Thoracic aorta (tissue), 2 donors: ENCODE results near the gene KRT76. TPM values are rescaled to one million over a fixed set of nuclear protein-coding genes. Genes with fewer than 3 reads are reported as not detected.
"Not testable (repeated sequence)": the region's sequence is repeated elsewhere in the genome, so short reads cannot be mapped to it uniquely, and the experiment has no call there.

ENCODE experiments used
- ATAC-seq: fragments of 150-250 bp; one replicate; pipeline ENCODE4 v1.8.0; 2017; ENCODE audit warnings: low read depth; ENCODE audit not compliant: insufficient number of reproducible peaks, low FRiP score
- DNase-seq: peaks from one replicate; pipeline ENCODE4 v3.0.0-alpha.2; 2020; ENCODE audit warnings: low spot score
- H3K27ac ChIP-seq, 2 donors: fragments of 200-600 bp; sonication (generic); 1 replicate in 1 of 2; 2 replicates in 1 of 2; pipeline ENCODE4 v1.5.1; 2016; ENCODE audit warnings: mild to moderate bottlenecking in 2 of 2, moderate library complexity in 2 of 2
- H3K27me3 ChIP-seq: fragments of 200-600 bp; sonication (generic); replicated peaks from 2 replicates; pipeline ENCODE4 v1.6.0; 2016; ENCODE audit warnings: mild to moderate bottlenecking; ENCODE audit not compliant: insufficient read depth
- H3K36me3 ChIP-seq: fragments of 200-600 bp; sonication (generic); one replicate; pipeline ENCODE4 v1.5.1; 2016
- H3K4me1 ChIP-seq, 2 donors: fragments of 200-600 bp; sonication (generic); 1 replicate in 1 of 2; 2 replicates in 1 of 2; pipeline versions ENCODE4 v1.5.1 to v1.6.0; 2016; ENCODE audit warnings: low read depth in 2 of 2, mild to moderate bottlenecking in 1 of 2; ENCODE audit not compliant: control insufficient read depth in 1 of 2
- H3K4me3 ChIP-seq: fragments of 200-600 bp; sonication (generic); 2 replicates; pipeline ENCODE4 v1.5.1; 2016; ENCODE audit warnings: mild to moderate bottlenecking
- H3K9me3 ChIP-seq: fragments of 200-600 bp; sonication (generic); 2 replicates; pipeline ENCODE4 v1.5.1; 2016
- CTCF ChIP-seq: fragments of 200-600 bp; sonication (generic); IDR thresholded peaks from one replicate; pipeline ENCODE4 v1.5.1; 2019; ENCODE audit warnings: antibody characterized with exemption
- total RNA-seq, 2 donors: library from RNA; depleted of rRNA; stranded (reverse); fragments of >200 nt; gene quantifications; one replicate each; pipeline versions ENCODE4 v1.1.0 to v1.2.3, GENCODE V29; 2016

KRT76 gene
- total RNA-seq, 2 donors from 2014 or later: not detected

GRCh38 chr12:52763991-52764390 lies 13.2 kb downstream of the KRT76 start:
- DNase-seq: no peak
- Histone ChIP-seq H3K9me3 (peaks cover 7% of the 10 kb centered on the region), H3K36me3 (no peaks in the 10 kb centered on the region), H3K27ac (no peak overlapping the region), H3K4me3 (no peak overlapping the region), H3K4me1 (no peaks in the 10 kb centered on the region), H3K27me3 (no peaks in the 10 kb centered on the region)
- no peak for ATAC-seq
- no peak for TF ChIP-seq CTCF

GRCh38 chr12:52763036-52763659 lies 14.0 kb downstream of the KRT76 start:
- no peaks in the 10 kb centered on the region for H3K36me3 ChIP-seq
- H3K27me3 ChIP-seq: no peaks in the 10 kb centered on the region
- no peak overlapping the region for H3K4me3 ChIP-seq
- peaks cover 7% of the 10 kb centered on the region for H3K9me3 ChIP-seq
- TF ChIP-seq CTCF: no peak
- DNase-seq: no peak
- no peaks in the 10 kb centered on the region for H3K4me1 ChIP-seq
- no peak for ATAC-seq
- no peak overlapping the region for H3K27ac ChIP-seq

GRCh38 chr12:52761802-52762201 lies 15.3 kb downstream of the KRT76 start:
- DNase-seq: no peak
- Histone ChIP-seq H3K9me3 (peaks cover 7% of the 10 kb centered on the region), H3K4me3 (no peak overlapping the region), H3K27me3 (no peaks in the 10 kb centered on the region), H3K36me3 (no peaks in the 10 kb centered on the region), H3K4me1 (no peaks in the 10 kb centered on the region), H3K27ac (no peak overlapping the region)
- no peak for ATAC-seq
- no peak for TF ChIP-seq CTCF

- not testable (repeated sequence) for H3K4me3 ChIP-seq, H3K4me1 ChIP-seq, ATAC-seq, H3K27ac ChIP-seq, DNase-seq, H3K36me3 ChIP-seq, H3K9me3 ChIP-seq, H3K27me3 ChIP-seq
Observed at GRCh38 chr12:52761218-52761617, 15.9 kb downstream of the KRT76 start.

GRCh38 chr12:52760623-52761022 lies 16.5 kb downstream of the KRT76 start:
- H3K27me3 ChIP-seq: no peaks in the 10 kb centered on the region
- no peak overlapping the region for H3K4me3 ChIP-seq
- DNase-seq (no peak), ATAC-seq (no peak)
- no peaks in the 10 kb centered on the region for H3K4me1 ChIP-seq
- H3K36me3 ChIP-seq: no peaks in the 10 kb centered on the region
- no peak overlapping the region for H3K27ac ChIP-seq
- H3K9me3 ChIP-seq: peaks cover 7% of the 10 kb centered on the region
- TF ChIP-seq CTCF: no peak

GRCh38 chr12:52759695-52760094 lies 17.4 kb downstream of the KRT76 start:
- TF ChIP-seq CTCF: no peak
- DNase-seq: no peak
- no peaks in the 10 kb centered on the region for H3K27me3 ChIP-seq
- no peaks in the 10 kb centered on the region for H3K36me3 ChIP-seq
- no peaks in the 10 kb centered on the region for H3K4me1 ChIP-seq
- no peak overlapping the region for H3K27ac ChIP-seq
- no peak overlapping the region for H3K4me3 ChIP-seq
- H3K9me3 ChIP-seq: peaks cover 7% of the 10 kb centered on the region
- ATAC-seq: no peak
